A204.1 (cell line): ENCODE data around the gene RNF175.

Source experiments
- FAIRE-seq: peaks from 2 replicates; lab custom pipeline; 2012; peaks lifted over from hg19 to GRCh38; lab: Jason Lieb, UNC

RNF175 gene

GRCh38 chr4:153784166-153784699 is 24.4 kb upstream of the RNF175 start:
- FAIRE-seq = no peak

DNA sequence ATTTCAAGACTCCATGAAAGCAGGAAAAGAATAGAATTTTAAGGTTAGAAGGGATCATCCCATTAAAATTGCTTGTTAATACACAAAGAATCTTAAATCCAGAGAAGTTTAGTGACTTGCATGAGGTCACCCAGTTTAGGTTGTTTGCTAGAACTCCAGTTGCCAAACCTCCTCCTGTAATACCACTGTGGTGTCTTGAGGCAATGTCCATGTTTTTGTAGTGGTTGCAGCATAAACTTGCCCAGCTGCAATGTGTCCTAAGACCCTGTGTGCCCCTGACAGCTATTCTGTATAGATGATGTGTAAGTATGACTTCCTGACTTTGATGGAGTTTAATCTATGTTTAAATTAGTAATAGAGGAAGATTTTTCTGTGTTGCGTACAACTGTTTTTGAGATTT is 22.8 kb upstream of the RNF175 start:
- no peak for FAIRE-seq

DNA sequence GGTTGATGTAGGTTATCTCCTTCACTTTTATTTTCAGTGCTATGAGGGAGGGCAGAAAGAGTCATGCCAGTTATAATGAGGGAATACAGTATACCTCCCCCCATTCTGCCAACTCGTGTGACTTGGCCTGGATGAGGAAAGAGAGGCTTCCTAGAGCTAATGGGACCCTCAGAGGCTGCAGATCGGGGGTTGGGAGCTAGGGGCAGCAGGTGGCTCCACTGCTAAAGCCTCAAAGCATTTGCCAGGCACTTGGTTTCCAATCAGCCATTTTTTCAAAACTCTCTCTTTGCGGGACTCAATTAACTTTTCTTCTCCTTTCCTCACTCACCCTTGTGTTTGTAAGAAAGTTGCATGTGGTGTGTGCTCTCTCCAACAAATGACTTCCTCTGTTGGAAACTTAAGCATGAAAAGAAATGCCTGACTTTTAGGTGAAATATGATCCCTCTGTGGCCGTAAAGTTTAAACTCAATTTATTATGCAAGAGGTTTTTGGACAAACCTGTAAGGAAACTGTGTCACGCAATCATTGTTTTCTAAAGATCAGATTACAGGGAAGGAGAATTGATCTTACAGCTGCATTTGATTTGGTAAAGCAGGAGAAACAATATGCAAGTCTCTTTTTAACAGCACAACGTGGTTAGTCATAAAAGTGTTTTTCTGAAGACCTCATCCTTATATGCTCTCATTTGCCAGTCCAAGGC is 22.0 kb upstream of the RNF175 start:
- no peak for FAIRE-seq

DNA sequence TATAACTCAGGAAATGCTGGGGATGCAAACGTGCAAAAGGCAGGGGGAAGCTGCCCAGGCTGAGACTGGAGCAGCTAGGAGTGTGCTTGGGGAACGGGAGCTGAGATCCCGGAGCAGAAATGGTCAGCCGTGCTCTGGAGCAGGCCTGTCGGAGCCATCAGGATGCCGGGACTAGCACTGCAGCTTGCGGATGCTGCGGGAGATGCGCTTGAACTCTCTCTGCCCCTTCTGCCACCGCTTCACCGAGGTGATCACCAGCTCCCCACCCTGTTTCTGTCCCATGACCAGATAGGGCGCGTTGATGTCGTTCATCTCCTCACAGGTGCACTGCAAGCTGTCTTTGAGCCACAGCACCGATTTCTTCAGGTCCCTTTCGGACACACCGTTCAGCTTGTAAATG is 21.5 kb upstream of the RNF175 start:
- no peak for FAIRE-seq

- FAIRE-seq = no peak
Measured at GRCh38 chr4:153780876-153781275, 21.1 kb upstream of the RNF175 start.

DNA sequence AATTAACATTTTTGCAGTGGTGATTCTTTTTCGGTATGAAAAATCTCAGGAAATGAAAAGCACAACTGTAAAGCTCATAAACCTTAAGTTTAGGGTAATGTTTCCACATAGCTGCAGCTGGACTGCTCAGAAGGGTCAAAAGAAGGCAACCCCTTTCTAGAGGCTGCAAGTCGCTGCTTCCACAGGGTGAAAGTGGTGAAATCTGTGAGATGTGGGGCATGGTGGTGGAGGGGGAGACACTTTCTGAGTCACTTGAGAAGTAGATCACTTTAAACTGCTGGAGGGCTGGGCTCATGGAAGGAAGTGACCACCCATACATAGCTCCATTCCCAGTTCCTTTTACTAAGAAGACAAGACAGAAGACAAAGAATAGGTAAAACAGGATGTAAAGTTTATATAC is 20.4 kb upstream of the RNF175 start:
- FAIRE-seq = no peak

GRCh38 chr4:153778383-153778782 is 18.6 kb upstream of the RNF175 start:
- FAIRE-seq = no peak

DNA sequence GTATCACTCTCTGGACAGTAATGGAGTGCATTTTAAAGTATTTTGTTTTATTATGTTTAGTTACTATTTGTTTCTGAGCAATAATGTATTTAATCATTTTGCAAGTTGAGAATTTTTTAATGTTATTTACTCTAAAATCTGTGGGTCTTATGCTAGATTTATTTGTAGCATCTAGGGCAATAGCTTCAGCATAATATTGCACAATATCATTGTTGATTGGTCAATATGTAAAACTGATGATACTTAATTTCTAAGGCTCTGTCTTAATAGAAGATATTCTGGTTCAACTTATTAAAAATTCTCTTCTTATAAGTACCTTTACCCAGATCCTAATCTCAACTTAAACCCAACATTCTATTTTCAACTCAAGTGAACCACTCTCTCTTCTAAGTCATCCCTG is 17.6 kb upstream of the RNF175 start:
- FAIRE-seq = no peak

DNA sequence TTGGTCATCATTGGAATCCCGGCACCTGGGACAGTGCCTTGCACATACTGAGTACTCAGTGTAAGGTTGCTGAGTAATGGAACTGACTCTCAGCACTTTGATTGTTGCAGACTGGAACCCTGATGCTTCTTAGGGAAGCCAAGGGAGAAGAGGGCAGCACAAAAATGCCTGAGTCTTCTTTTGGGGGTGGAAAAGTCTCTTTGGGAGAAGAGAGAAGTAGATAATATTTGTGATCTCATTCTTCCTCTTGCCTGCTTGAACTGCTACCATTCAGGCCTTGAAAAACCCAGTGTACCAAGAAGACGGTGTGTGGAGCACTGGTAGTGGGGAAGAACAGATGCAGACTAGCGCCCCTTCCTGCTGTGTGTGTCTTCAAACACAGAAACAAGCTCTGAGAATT is 16.8 kb upstream of the RNF175 start:
- FAIRE-seq = no peak

DNA sequence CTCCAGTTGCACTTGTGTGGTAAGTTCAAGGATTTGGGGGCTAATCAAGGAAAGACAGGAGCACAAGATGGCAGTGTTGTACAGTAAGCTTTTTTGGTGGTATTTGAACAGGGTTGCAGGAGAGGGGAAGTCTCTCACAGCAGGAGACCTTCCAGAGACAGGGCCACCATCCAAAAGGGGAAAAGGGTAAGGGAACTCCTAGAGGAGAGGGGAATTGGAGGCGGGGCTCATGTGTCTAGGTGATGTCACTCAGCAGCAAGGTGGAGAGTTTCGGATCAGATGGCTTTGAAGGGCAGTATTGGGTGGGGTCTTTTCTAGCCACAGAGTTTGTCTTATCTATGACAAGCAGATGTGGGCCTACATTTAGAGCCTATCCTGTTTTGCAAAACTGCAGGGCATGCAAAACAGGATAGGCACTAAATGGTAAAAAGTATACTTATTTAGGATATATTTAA is 13.4 kb upstream of the RNF175 start:
- no peak for FAIRE-seq

- no peak for FAIRE-seq
Measured at GRCh38 chr4:153771046-153771445, 11.2 kb upstream of the RNF175 start.

GRCh38 chr4:153766758-153767157 is 6.9 kb upstream of the RNF175 start:
- FAIRE-seq = no peak

DNA sequence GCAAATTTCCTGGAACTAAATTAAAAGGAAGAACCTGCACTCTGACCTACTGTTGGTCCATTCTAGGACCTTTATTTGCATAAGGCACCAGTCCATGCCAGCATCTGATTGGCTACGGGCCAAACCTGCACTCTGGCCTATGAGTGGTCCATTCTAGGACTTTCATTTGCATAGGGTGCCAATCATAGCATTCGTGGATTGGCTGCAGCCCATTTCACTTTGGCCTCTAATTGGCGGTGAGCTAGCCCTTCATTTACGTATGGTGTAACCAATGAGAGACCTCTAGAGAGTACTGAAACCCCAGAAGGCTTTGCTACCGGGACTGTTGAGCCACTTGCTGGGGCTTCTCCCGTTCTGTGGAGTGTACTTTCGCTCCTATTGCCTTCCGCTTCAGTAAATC is 6.1 kb upstream of the RNF175 start:
- no peak for FAIRE-seq

GRCh38 chr4:153764601-153765368 is 5.0 kb upstream of the RNF175 start:
- FAIRE-seq = no peak

DNA sequence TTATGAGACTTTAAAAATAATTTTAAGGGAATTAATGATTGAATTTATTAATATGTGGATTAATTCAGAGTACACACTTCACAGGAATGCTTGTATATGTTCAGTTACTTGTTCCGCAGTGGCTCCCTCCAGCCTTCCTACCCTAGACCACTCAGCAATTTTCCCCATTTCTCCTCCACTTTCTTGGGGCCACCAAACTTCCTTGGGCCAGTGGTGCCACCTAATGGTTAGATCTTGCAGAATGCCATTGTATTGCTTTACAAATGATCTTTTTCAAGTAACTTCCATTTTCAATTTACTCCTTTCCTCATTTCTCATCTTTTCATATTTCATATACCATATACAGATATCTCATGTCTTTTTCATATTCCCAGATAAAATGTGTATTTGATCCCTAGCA is 3.6 kb upstream of the RNF175 start:
- no peak for FAIRE-seq

DNA sequence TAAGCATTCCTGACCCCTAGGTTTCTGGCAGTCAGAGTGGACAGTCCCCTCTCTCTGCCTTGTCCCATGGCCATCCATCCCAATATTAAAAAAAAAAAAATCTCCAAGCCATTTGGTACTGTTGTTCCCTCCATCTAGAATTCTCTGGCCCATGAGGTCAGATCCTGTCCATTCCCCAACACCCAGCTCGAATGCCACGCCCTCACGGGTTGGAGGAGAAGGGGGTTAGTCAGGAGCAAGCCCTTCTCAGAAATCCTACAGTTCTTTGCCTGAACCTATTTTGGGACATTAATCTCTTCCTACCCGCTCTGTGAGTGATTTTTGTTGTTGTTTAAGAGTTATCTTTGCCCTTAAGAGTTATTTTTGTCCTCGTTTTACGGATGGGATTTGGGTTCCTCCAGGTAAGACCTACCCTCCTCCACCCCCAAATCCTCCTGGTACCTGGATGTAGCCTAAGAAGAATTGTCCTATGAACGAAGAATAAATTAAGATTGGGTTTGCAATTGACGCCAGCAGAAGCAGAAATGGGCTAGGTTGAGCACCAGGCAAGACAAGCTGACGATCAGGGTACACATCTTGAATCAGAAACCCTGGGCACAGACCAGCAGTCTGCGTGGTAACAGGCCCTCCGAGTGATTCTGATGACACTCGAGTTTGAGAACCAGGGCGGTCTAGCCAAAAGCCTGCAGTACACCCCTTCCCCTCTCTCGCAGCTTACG is 977 bp downstream of the RNF175 start:
- no peak for FAIRE-seq

DNA sequence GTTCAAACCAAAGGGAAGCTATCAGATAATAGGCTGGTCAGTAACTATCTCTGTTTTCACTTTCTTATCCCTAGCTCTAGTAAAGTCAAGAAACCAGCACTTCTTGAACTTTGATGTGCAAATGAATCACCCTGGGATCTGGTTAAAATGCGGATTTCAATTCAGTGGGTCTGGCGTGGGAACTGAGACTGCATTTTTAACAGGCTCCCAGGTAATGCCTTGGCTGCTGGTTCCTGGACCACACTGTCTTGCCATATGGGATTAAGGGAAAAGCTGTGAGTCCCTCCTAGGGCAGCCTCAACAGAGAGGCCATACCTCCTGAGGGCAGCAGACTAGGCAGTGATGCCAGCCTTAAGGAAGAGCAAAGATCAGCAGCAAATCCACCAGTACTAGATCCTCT is 1.7 kb downstream of the RNF175 start:
- FAIRE-seq = no peak

DNA sequence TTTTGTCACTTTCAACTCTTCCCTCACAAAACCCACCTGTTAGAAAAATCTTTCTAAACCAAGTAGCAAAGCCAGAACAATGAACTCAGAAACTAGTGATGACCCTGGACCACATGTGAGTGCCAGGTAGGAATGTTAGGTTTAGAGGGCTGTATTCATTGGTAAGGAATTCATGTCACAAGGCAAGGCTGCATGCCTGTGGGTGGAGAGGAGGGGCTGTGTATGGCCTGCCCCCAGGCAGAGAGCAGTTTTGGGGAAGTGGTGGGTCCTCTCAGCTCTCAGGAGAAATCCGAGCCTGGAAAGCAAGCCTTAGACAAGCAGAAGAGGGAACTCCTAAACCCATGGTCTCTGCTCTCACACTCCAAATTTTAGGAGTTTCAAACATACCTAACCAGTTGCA is 2.4 kb downstream of the RNF175 start:
- no peak for FAIRE-seq

GRCh38 chr4:153755186-153755585 is 4.6 kb downstream of the RNF175 start:
- FAIRE-seq = no peak

DNA sequence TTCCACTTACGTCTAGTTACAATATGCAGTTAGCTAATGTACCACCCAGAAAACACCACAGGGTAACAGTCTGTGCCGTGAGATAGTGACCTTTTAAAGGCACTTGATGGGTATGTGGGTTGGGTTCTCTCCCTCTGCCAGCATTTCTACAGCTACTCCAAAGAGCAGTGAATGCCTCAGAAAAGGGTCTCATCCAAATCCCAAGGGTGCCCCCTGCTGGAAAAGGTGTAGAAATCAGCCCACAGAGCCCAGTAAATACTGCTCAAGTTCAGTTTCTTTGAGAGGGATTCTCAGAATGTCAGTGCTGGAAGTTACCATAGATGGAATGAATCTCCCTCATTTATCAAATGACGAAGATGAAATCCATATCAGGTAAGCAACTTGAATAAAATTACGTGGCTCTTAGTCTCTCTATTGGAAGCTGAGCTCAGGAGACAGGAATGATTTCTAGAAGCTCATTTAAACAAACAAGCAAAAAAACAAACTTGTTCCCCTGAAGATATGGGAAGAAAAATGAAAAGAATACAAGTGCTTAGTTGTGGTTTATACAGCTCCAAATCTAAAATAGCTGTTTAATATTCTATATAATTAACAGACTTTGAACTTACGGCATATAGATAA is 9.5 kb downstream of the RNF175 start:
- peak; percentile 63 for FAIRE-seq

GRCh38 chr4:153748378-153748777 is 11.4 kb downstream of the RNF175 start:
- no peak for FAIRE-seq

GRCh38 chr4:153747406-153747955 is 12.3 kb downstream of the RNF175 start:
- no peak for FAIRE-seq
